PFSK-1 (cell line): ENCODE data around the gene STX18.

Source experiments
- FOXP2 ChIP-seq: optimal IDR thresholded peaks from 2 replicates; pipeline ENCODE3; 2011; ENCODE audit warnings: borderline replicate concordance, control low read depth, inconsistent platforms; ENCODE audit not compliant: insufficient read depth; ENCODE audit errors: extremely low read length, extremely low read depth
- POLR2AphosphoS5 ChIP-seq: IDR thresholded peaks from 2 replicates; pipeline ENCODE4 v1.6.1; 2012; ENCODE audit warnings: low read depth, mild to moderate bottlenecking, control low read depth, low read length, moderate library complexity
- SIN3A ChIP-seq: IDR thresholded peaks from 2 replicates; pipeline ENCODE4 v1.6.1; 2012; ENCODE audit warnings: mild to moderate bottlenecking, low read length, moderate library complexity, borderline replicate concordance; ENCODE audit not compliant: insufficient read depth
- TAF1 ChIP-seq: IDR thresholded peaks from 2 replicates; pipeline ENCODE4 v1.6.1; 2012; ENCODE audit warnings: low read length, control low read depth, borderline replicate concordance; ENCODE audit not compliant: insufficient read depth
- TF ChIP-seq, protein P1 (sequence below), 2 experiments: IDR thresholded peaks; 2 replicates each; pipeline versions ENCODE4 v1.6.1 to v1.8.0; 2011 to 2012; ENCODE audit warnings: low read depth in 2 of 2, low read length in 2 of 2, control low read depth in 1 of 2, inconsistent platforms in 1 of 2, mild to moderate bottlenecking in 1 of 2, moderate library complexity in 1 of 2; ENCODE audit not compliant: insufficient read depth in 1 of 2

Gene STX18

DNA sequence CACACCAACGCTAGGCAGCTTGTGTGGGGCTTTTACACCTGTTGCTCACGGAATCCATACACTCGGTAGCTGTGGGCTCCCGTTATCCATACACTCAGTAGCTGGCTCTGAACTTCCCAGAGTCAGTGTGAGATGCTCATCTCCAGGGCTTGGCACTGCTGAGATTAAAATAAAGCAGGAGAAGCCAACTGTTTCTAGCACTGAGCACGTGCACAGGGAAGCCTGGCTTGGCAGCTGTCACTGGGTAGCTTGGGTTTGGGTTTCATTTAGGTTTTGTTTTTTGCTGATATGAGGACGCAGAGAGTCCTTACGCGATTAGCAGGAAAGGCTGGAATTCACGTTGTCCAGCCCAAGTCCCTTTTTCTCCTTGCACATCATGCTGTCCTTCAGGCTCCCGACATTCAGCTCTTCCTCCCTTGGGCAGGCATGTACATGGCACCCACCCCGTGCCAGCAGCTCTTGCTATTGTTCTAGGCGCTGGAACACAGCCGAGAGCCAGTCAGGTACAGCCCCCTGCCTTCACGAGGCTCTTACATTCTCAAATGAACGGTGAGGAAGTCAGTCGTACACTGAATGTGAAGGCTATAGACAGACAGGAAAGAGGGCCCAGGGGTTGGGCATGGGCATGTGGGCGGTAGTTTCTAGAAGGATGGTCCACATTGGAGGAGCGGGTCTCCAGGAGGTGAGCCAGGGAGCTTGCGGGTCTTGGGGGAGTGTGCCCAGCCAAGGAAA is 129.0 kb downstream of the STX18 start:
- TF ChIP-seq, protein P1, sequence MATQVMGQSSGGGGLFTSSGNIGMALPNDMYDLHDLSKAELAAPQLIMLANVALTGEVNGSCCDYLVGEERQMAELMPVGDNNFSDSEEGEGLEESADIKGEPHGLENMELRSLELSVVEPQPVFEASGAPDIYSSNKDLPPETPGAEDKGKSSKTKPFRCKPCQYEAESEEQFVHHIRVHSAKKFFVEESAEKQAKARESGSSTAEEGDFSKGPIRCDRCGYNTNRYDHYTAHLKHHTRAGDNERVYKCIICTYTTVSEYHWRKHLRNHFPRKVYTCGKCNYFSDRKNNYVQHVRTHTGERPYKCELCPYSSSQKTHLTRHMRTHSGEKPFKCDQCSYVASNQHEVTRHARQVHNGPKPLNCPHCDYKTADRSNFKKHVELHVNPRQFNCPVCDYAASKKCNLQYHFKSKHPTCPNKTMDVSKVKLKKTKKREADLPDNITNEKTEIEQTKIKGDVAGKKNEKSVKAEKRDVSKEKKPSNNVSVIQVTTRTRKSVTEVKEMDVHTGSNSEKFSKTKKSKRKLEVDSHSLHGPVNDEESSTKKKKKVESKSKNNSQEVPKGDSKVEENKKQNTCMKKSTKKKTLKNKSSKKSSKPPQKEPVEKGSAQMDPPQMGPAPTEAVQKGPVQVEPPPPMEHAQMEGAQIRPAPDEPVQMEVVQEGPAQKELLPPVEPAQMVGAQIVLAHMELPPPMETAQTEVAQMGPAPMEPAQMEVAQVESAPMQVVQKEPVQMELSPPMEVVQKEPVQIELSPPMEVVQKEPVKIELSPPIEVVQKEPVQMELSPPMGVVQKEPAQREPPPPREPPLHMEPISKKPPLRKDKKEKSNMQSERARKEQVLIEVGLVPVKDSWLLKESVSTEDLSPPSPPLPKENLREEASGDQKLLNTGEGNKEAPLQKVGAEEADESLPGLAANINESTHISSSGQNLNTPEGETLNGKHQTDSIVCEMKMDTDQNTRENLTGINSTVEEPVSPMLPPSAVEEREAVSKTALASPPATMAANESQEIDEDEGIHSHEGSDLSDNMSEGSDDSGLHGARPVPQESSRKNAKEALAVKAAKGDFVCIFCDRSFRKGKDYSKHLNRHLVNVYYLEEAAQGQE (IDR thresholded peaks at IDR 0.05; ENCODE audit: insufficient read depth in 1 of 2, low read depth in 2 of 2, low read length in 2 of 2) = no peak
- no peak for TF ChIP-seq POLR2AphosphoS5
- no peak for TF ChIP-seq TAF1

DNA sequence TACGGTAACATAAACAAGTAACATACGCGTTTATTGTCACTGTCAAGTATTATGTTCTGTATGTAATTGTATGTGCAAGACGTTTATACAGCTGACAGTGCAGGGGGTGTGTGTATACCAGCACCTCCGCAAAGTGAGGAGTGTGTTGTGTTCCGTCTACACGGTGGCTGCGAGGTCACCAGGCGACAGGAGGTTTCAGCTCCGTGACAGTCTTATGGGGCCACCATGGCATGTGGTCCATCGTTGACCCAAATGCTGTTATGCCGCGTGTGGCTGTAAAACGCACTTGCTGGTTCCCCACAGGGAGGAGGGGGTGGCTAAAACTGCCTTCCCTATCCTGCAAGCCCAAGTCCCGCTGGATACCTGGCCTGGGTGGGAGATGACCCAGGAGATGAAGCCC is 129.9 kb downstream of the STX18 start:
- TF ChIP-seq POLR2AphosphoS5 (no peak), FOXP2 (no peak), TAF1 (no peak), SIN3A (no peak)
- TF ChIP-seq, protein P1 (IDR thresholded peaks at IDR 0.05; ENCODE audit: insufficient read depth in 1 of 2, low read depth in 2 of 2, low read length in 2 of 2) = no peak

DNA sequence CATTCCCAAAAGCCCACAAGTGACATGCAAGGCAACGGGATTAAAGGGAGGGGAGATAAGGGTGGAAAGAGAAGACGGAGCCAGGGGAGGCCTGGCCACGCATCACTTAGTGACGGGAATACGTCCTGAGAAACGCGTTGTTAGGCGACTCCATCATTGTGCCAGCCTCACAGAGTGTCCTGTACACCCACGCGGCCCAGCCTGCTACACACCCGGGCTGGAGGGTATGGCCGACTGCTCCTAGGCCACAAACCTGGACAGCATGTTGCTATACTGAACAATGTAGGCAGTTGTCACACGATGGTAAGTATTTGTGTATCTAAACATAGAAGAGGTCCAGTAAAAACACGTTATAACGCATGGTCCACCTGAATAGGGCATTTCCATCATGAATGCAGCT is 131.6 kb downstream of the STX18 start:
- TF ChIP-seq SIN3A = no peak
- TF ChIP-seq TAF1 = no peak
- TF ChIP-seq, protein P1 (IDR thresholded peaks at IDR 0.05; ENCODE audit: insufficient read depth in 1 of 2, low read depth in 2 of 2, low read length in 2 of 2) = no peak
- no peak for TF ChIP-seq FOXP2
- TF ChIP-seq POLR2AphosphoS5 = no peak

DNA sequence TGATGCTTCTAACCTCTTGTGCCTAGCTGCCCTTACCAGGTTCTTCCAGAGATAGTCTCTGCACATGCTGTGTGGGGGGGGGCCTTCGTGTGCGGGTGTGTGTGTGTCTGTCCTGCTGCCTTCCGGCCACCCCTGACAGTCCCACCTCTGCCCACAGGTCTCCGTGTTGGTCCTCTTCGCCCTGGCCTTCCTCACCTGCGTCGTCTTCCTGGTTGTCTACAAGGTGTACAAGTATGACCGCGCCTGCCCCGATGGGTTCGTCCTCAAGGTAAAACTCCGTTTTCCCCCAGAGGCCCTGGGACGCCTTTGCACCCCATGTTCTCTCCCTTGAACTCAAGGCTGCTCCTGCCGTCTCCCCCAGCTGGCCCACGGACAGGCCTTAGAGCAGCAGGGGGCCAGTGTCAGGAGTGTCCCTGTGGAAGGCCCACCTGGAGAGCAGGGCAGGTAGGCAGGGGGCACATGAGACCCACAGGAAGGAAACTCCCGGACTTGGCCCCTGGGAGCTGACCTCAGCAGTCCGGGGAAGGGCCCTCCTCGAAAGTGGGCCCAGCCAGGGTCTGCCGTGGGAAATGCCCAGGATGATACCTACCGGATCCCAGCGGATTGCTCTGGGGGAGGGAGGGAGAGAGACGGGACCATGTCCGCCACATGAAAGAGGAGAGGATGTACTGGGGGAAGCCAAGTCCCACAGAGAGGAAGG is 132.3 kb downstream of the STX18 start:
- TF ChIP-seq FOXP2 (no peak), SIN3A (no peak), TAF1 (no peak), POLR2AphosphoS5 (no peak)
- TF ChIP-seq, protein P1 (IDR thresholded peaks at IDR 0.05; ENCODE audit: insufficient read depth in 1 of 2, low read depth in 2 of 2, low read length in 2 of 2) = no peak
